Endothelial cell of umbilical vein (primary cell): ENCODE measurements around the gene STEAP1. TPM values are rescaled to one million over a fixed set of nuclear protein-coding genes. Genes with fewer than 3 reads are reported as not detected.

Experiments
- BruUV-seq: library from RNA; stranded (reverse); fragments of 400-500 nt; replicated peaks from 2 replicates; lab custom pipeline; 2021; lab: Mats Ljungman, UMichigan
- CTCF ChIA-PET: fragments of 300-600, 350-600 bp; sonication (Branson Sonifier 250); formaldehyde crosslinking; loops from one replicate; lab custom pipeline; 2021; ENCODE audit warnings: antibody characterized with exemption, inconsistent platforms; lab: Charles Lee
- POLR2A ChIA-PET: fragments of 300-600, 350-600 bp; sonication (Branson Sonifier 250); formaldehyde crosslinking; loops from one replicate; lab custom pipeline; 2021; ENCODE audit warnings: antibody characterized with exemption, inconsistent platforms; lab: Charles Lee
- DNase-seq: peaks from one replicate; pipeline ENCODE4 v3.0.0-alpha.2; 2011; ENCODE audit warnings: low read depth, low spot score
- FAIRE-seq: peaks from 2 replicates; lab custom pipeline; 2011; peaks lifted over from hg19 to GRCh38; lab: Jason Lieb, UNC
- H2AFZ ChIP-seq: 2 replicates; pipeline ENCODE4 v1.6.0; 2012; ENCODE audit warnings: low read depth, low read length, control low read depth, inconsistent platforms
- H3K27ac ChIP-seq: 2 replicates; pipeline ENCODE4 v1.5.1; 2011; ENCODE audit warnings: low read depth, mild to moderate bottlenecking, control low read depth, low read length, moderate library complexity; ENCODE audit not compliant: insufficient read depth
- H3K27me3 ChIP-seq, 2 experiments: 2 replicates each; pipeline versions ENCODE4 v1.6.0 to v1.6.1; 2011; ENCODE audit warnings: low read length in 2 of 2, mixed read lengths in 1 of 2; ENCODE audit not compliant: control insufficient read depth in 2 of 2, insufficient read depth in 2 of 2
- H3K36me3 ChIP-seq, 2 experiments: 2 replicates in 1 of 2; 3 replicates in 1 of 2; pipeline ENCODE4 v1.5.1; 2011; ENCODE audit warnings: low read length in 2 of 2, mild to moderate bottlenecking in 1 of 2, moderate library complexity in 1 of 2; ENCODE audit not compliant: control insufficient read depth in 2 of 2, insufficient read depth in 2 of 2; ENCODE audit errors: extremely low read depth in 1 of 2
- H3K4me1 ChIP-seq: 3 replicates; pipeline ENCODE4 v1.5.1; 2011; ENCODE audit warnings: mild to moderate bottlenecking, low read length; ENCODE audit not compliant: control insufficient read depth, insufficient read depth; ENCODE audit errors: extremely low read depth
- H3K4me2 ChIP-seq: 2 replicates; pipeline ENCODE4 v1.6.1; 2011; ENCODE audit warnings: low read length, control low read depth, mixed read lengths; ENCODE audit not compliant: insufficient read depth
- H3K4me3 ChIP-seq, 3 experiments: fragments of 200-600 bp in 1 of 3; sonication (generic), shearing (Covaris generic) in 1 of 3; replicated peaks in 1 of 3; 2 replicates each; pipeline ENCODE4 v1.5.1; 2011 to 2016; ENCODE audit warnings: control low read depth in 3 of 3, low read length in 3 of 3, mild to moderate bottlenecking in 2 of 3, inconsistent platforms in 1 of 3, low read depth in 1 of 3, moderate library complexity in 1 of 3; ENCODE audit not compliant: insufficient read depth in 1 of 3
- H3K79me2 ChIP-seq: 2 replicates; pipeline ENCODE4 v1.6.0; 2012; ENCODE audit warnings: low read length, inconsistent platforms; ENCODE audit not compliant: control insufficient read depth, insufficient read depth
- H3K9ac ChIP-seq: replicated peaks from 2 replicates; pipeline ENCODE3; 2011; ENCODE audit warnings: low read length, control low read depth; ENCODE audit not compliant: insufficient read depth; ENCODE audit errors: extremely low read depth
- H3K9me1 ChIP-seq: replicated peaks from 3 replicates; pipeline ENCODE4 v1.6.0; 2011; ENCODE audit warnings: mild to moderate bottlenecking, low read length; ENCODE audit not compliant: control insufficient read depth, insufficient read depth; ENCODE audit errors: extremely low read depth
- H3K9me3 ChIP-seq: replicated peaks from 2 replicates; pipeline ENCODE4 v1.5.1; 2012; ENCODE audit warnings: low read length, inconsistent platforms; ENCODE audit not compliant: control insufficient read depth, insufficient read depth
- H4K20me1 ChIP-seq: replicated peaks from 2 replicates; pipeline ENCODE3; 2011; ENCODE audit warnings: mild to moderate bottlenecking, low read length; ENCODE audit not compliant: control insufficient read depth, insufficient read depth; ENCODE audit errors: extremely low read depth
- FOS ChIP-seq: IDR thresholded peaks from 2 replicates; pipeline ENCODE4 v1.6.1; 2011; ENCODE audit warnings: mild to moderate bottlenecking, low read length, moderate library complexity, borderline replicate concordance; ENCODE audit not compliant: insufficient read depth
- GATA2 ChIP-seq: IDR thresholded peaks from 2 replicates; pipeline ENCODE4 v1.7.0; 2011; ENCODE audit warnings: low read depth, mild to moderate bottlenecking, moderate library complexity, mixed read lengths, low read length; ENCODE audit not compliant: insufficient read length, insufficient read depth
- JUN ChIP-seq: IDR thresholded peaks from 2 replicates; pipeline ENCODE4 v1.6.1; 2011; ENCODE audit warnings: borderline replicate concordance, low read depth; ENCODE audit not compliant: insufficient read length, insufficient read depth
- MYC ChIP-seq: IDR thresholded peaks from one replicate; pipeline ENCODE4 v1.6.1; 2011; ENCODE audit warnings: mild to moderate bottlenecking, low read depth, low read length
- POLR2A ChIP-seq: IDR thresholded peaks from 2 replicates; pipeline ENCODE4 v1.6.1; 2012; ENCODE audit warnings: low read depth, mild to moderate bottlenecking, control low read depth, low read length
- dilution Hi-C: fragments of 300-500 bp; cut with MboI; formaldehyde crosslinking; loops from one replicate; pipeline ENCODE4 v1.15.0; 2019; ENCODE audit warnings: low sequenced_read_pairs; ENCODE audit not compliant: extremely low pct_ligation_motif_present
- intact Hi-C: fragments of 100-400 bp; cut with micrococcal nuclease; formaldehyde crosslinking; loops from one replicate; pipeline ENCODE4 v1.10.0; 2022
- polyA plus RNA-seq, 4 experiments: library from polyadenylated mRNA; depleted of rRNA in 3 of 4; stranded (reverse) in 3 of 4; unstranded in 1 of 4; fragments of >200 nt; gene quantifications; 2 replicates each; pipeline versions ENCODE4 v1.2.1 to v1.2.3, GENCODE V29; 2011 to 2012; ENCODE audit warnings: missing spikeins in 1 of 4
- total RNA-seq: library from RNA; stranded (reverse); gene quantifications from 2 replicates; pipeline ENCODE4 v1.2.3, GENCODE V29; 2021

Gene STEAP1
- total and polyA plus RNA-seq, 2 donors (not counting 3 experiments of a cell fraction or from before 2014, with no cell fraction given) = 35.0 to 42.7 TPM

DNA sequence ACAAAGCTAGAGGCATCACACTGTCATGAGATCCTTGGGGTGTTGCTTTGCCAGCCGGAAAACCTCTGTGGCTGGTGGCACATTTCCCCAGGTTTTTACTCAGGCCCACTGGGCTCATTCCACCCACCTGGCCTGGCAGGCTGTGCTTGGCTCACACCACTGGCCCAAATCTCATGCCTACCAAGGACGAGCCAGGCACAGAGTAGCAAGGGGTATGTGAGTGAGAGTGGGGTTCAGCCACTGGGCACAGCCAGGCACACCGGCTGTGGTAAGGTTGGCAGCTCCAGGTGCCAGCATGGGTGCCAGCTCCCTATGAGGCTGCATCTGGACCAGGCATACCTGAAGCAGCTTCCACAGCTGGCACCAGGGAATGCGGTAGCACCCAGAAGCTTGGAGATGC is 21.4 kb downstream of the STEAP1 start:
- H3K27me3 ChIP-seq = no peaks in the 10 kb centered on the region
- no peaks in the 10 kb centered on the region for H3K9me3 ChIP-seq
- TF ChIP-seq MYC = no peak
- no peak for TF ChIP-seq POLR2A
- no peak for TF ChIP-seq GATA2
- TF ChIP-seq JUN = no peak
- no peak overlapping the region for H3K4me3 ChIP-seq
- H3K9me1 ChIP-seq = no peaks in the 10 kb centered on the region
- H3K79me2 ChIP-seq = no peaks in the 10 kb centered on the region
- H3K4me2 ChIP-seq = no peak overlapping the region
- FAIRE-seq = no peak
- H3K9ac ChIP-seq = no peak overlapping the region
- no TSS peak for BruUV-seq
- no peaks in the 10 kb centered on the region for H4K20me1 ChIP-seq
- H2AFZ ChIP-seq = no peak overlapping the region
- dilution Hi-C loops (no loop called here), intact Hi-C loops (no loop called here)
- H3K4me1 ChIP-seq = peaks cover 36% of the 10 kb centered on the region
- DNase-seq = no peak
- H3K27ac ChIP-seq = no peak overlapping the region
- ChIA-PET CTCF (interaction anchor here (1.6 to 1.8 kb wide), 3 partner anchors 10 to 36 kb away, joined by 4 to 5 read pairs (median 5); partner anchors contain the start of gene STEAP2), POLR2A (no interaction called here)
- no peaks in the 10 kb centered on the region for H3K36me3 ChIP-seq

DNA sequence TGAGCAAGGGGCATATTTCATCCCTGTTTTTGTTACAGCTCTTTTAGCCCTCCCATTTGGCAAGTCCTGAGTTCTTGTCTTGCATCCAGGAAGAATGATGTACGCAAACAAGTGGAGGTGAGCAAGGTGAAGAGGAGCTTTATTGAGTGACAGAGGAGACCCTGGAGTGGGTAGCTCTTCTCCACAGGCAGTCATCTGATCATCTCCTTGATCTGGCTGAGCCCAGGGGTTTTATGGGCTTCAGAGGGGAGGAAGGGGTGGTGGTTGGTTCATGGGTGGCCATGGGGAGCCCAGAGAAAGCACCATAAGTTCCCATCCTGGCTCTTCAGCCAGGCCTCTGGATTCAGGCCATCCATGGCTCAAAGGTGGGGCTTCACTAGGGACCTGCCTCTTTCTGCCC is 21.9 kb downstream of the STEAP1 start:
- H3K9me1 ChIP-seq = no peaks in the 10 kb centered on the region
- H3K9ac ChIP-seq = no peak overlapping the region
- dilution Hi-C loops (no loop called here), intact Hi-C loops (no loop called here)
- TF ChIP-seq JUN (no peak), FOS (no peak), GATA2 (no peak)
- CTCF ChIA-PET = interaction anchor here (1.6 to 1.8 kb wide), 2 partner anchors 12 to 35 kb away, joined by 4 to 5 read pairs; partner anchors contain the start of gene STEAP2
- FAIRE-seq (no peak), DNase-seq (no peak)
- H3K9me3 ChIP-seq = no peaks in the 10 kb centered on the region
- H3K27me3 ChIP-seq = no peaks in the 10 kb centered on the region
- no peaks in the 10 kb centered on the region for H3K79me2 ChIP-seq
- no peak overlapping the region for H3K4me3 ChIP-seq
- H3K4me2 ChIP-seq = no peak overlapping the region
- BruUV-seq = no TSS peak
- H3K27ac ChIP-seq = no peak overlapping the region
- H4K20me1 ChIP-seq = no peaks in the 10 kb centered on the region
- peaks cover 40% of the 10 kb centered on the region for H3K4me1 ChIP-seq
- POLR2A ChIA-PET = no interaction called here
- H3K36me3 ChIP-seq = no peaks in the 10 kb centered on the region
- no peak overlapping the region for H2AFZ ChIP-seq
